Glutamatergic neuron (in vitro differentiated cells): ENCODE measurements around the gene SMCO1. TPM values are rescaled to one million over a fixed set of nuclear protein-coding genes. Genes with fewer than 3 reads are reported as not detected.
A peak's percentile ranks its signal among the peaks of the same experiment; 100 is the strongest.

Experiments used
- DNase-seq: peaks from one replicate; pipeline ENCODE4 v3.0.0; 2022
- H3K27ac Mint-ChIP-seq: one replicate; pipeline ENCODE4 v1.8.0; 2020; ENCODE audit warnings: mild to moderate bottlenecking, mixed read lengths, inconsistent platforms; ENCODE audit not compliant: unreplicated experiment
- H3K27me3 Mint-ChIP-seq: one replicate; pipeline ENCODE4 v1.8.0; 2020; ENCODE audit warnings: mild to moderate bottlenecking, moderate library complexity, mixed read lengths, inconsistent platforms; ENCODE audit not compliant: unreplicated experiment
- H3K36me3 Mint-ChIP-seq: one replicate; pipeline ENCODE4 v1.8.0; 2020; ENCODE audit warnings: mild to moderate bottlenecking, mixed read lengths, inconsistent platforms; ENCODE audit not compliant: unreplicated experiment
- H3K4me1 Mint-ChIP-seq: one replicate; pipeline ENCODE4 v1.8.0; 2020; ENCODE audit warnings: mild to moderate bottlenecking, low read depth, mixed read lengths, inconsistent platforms; ENCODE audit not compliant: unreplicated experiment
- H3K4me3 Mint-ChIP-seq: one replicate; pipeline ENCODE4 v1.8.0; 2020; ENCODE audit warnings: mild to moderate bottlenecking, mixed read lengths, inconsistent platforms; ENCODE audit not compliant: unreplicated experiment
- H3K9me3 Mint-ChIP-seq: one replicate; pipeline ENCODE4 v1.8.0; 2020; ENCODE audit warnings: mild to moderate bottlenecking, moderate library complexity, mixed read lengths, inconsistent platforms; ENCODE audit not compliant: unreplicated experiment
- CTCF ChIP-seq: fragments of 200-600 bp; sonication (generic); IDR thresholded peaks from one replicate; pipeline ENCODE4 v1.5.0; 2021; ENCODE audit not compliant: partially characterized antibody, unreplicated experiment
- total RNA-seq: library from RNA; stranded (reverse); fragmentation: NEBNext Ultra II Directional; extraction: Animal tissue kit (Norgen Biotek cat#: 25700); gene quantifications from one replicate; pipeline ENCODE4 v1.2.1, GENCODE V29; 2021; ENCODE audit not compliant: unreplicated experiment

SMCO1 gene
- total RNA-seq, 1 donor from 2014 or later, result not detected

- no peak overlapping the region for H3K27ac Mint-ChIP-seq
- DNase-seq, result no peak
- peaks cover 6% of the 10 kb centered on the region for H3K36me3 Mint-ChIP-seq
Observed at GRCh38 chr3:196533260-196533681, 18.1 kb upstream of the SMCO1 start.

GRCh38 chr3:196531418-196531817 lies 16.3 kb upstream of the SMCO1 start:
- no peak overlapping the region for H3K4me3 Mint-ChIP-seq
- no peak for TF ChIP-seq CTCF
- H3K27ac Mint-ChIP-seq, result no peak overlapping the region
- peaks cover 8% of the 10 kb centered on the region for H3K9me3 Mint-ChIP-seq
- H3K27me3 Mint-ChIP-seq, result peaks cover 3% of the 10 kb centered on the region
- peaks cover 6% of the 10 kb centered on the region for H3K36me3 Mint-ChIP-seq
- no peaks in the 10 kb centered on the region for H3K4me1 Mint-ChIP-seq
- no peak for DNase-seq

More at GRCh38 chr3:196533260-196533681, 18.1 kb upstream of the SMCO1 start:
- no peak overlapping the region for H3K4me3 Mint-ChIP-seq
- TF ChIP-seq CTCF, result no peak
- peaks cover 3% of the 10 kb centered on the region for H3K27me3 Mint-ChIP-seq
- no peaks in the 10 kb centered on the region for H3K4me1 Mint-ChIP-seq
- H3K9me3 Mint-ChIP-seq, result peaks cover 5% of the 10 kb centered on the region

GRCh38 chr3:196528639-196529233 lies 13.6 kb upstream of the SMCO1 start:
- H3K4me3 Mint-ChIP-seq, result no peak overlapping the region
- peaks cover 11% of the 10 kb centered on the region for H3K36me3 Mint-ChIP-seq
- H3K4me1 Mint-ChIP-seq, result no peaks in the 10 kb centered on the region
- TF ChIP-seq CTCF, result peak; percentile 78
- peak; percentile 82 for DNase-seq
- H3K9me3 Mint-ChIP-seq, result peaks cover 8% of the 10 kb centered on the region
- H3K27ac Mint-ChIP-seq, result no peak overlapping the region
- H3K27me3 Mint-ChIP-seq, result peaks cover 5% of the 10 kb centered on the region

- DNase-seq, result no peak
- H3K36me3 Mint-ChIP-seq, result peaks cover 19% of the 10 kb centered on the region
- no peak for TF ChIP-seq CTCF
- no peaks in the 10 kb centered on the region for H3K4me1 Mint-ChIP-seq
- no peak overlapping the region for H3K27ac Mint-ChIP-seq
- H3K9me3 Mint-ChIP-seq, result peaks cover 12% of the 10 kb centered on the region
- H3K4me3 Mint-ChIP-seq, result no peak overlapping the region
- peaks cover 2% of the 10 kb centered on the region for H3K27me3 Mint-ChIP-seq
Observed at GRCh38 chr3:196525141-196525540, 10.0 kb upstream of the SMCO1 start.

- no peak overlapping the region for H3K4me3 Mint-ChIP-seq
- DNase-seq, result no peak
- no peaks in the 10 kb centered on the region for H3K4me1 Mint-ChIP-seq
- peaks cover 25% of the 10 kb centered on the region for H3K36me3 Mint-ChIP-seq
- H3K27me3 Mint-ChIP-seq, result peaks cover 2% of the 10 kb centered on the region
- H3K27ac Mint-ChIP-seq, result no peak overlapping the region
- TF ChIP-seq CTCF, result no peak
- H3K9me3 Mint-ChIP-seq, result peaks cover 14% of the 10 kb centered on the region
Observed at GRCh38 chr3:196524527-196524926, 9.4 kb upstream of the SMCO1 start.
